Stimulated activated CD4-positive, alpha-beta T cell treated with anti-CD3 and anti-CD28 coated beads, Interleukin-2, amount 100 ng/mL, for 4 hours (primary cell): Measurements from ENCODE around the gene STH.
"Not testable (repeated sequence)": the region's sequence is repeated elsewhere in the genome, so short reads cannot be mapped to it uniquely, and the experiment has no call there.

ENCODE experiments used
- DNase-seq: peaks from one replicate; pipeline ENCODE4 v3.0.0-alpha.2; 2020; ENCODE audit warnings: low read depth

The STH gene

DNA sequence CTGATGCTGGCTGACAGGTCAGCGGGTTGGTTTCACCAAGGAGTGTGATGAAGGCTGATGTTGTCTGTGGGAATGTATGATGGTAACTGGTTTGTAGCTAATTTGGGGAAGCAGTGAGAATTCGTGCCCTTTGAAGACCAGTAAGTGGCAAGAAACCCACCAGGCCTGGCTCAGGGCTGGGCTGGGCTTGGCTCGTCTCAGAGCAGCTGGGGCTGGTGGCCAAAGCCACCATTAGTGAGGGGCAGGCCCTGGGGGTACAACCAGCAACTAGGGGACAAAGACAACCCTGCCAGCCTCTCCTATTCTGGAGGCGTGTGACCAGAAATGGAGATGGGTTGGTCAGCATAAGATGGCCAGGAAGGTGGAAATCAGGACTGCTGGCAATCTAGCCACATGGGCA is 13.0 kb upstream of the STH start:
- no peak for DNase-seq

DNA sequence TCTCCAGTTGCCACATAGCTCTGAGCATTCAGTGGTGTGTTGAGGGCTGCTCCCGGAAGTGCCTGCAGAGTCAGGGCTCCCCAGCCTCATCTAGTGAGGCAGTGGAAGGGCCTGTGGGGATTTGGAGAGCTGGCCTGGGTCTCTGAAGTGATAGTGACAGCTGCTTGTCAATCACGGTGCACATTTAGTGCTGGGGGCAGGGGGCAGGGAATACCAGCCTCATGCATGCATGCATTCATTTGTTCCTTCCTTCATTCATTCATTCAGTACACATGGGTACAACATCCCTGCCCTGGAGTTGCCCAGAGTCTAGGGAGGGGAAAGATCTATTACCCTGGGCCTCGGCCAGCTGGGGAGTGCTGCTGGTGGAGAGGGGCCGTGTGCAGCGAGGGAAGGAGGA is 11.3 kb upstream of the STH start:
- no peak for DNase-seq

DNA sequence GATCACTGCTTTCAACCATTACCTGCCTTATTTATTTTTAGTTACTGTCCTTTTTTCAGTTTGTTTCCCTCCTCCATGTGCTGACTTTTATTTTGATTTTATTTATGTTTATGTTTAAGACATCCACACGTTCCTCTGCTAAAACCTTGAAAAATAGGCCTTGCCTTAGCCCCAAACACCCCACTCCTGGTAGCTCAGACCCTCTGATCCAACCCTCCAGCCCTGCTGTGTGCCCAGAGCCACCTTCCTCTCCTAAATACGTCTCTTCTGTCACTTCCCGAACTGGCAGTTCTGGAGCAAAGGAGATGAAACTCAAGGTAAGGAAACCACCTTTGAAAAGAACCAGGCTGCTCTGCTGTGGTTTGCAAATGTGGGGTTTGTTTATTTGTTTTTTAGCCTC is 9.3 kb upstream of the STH start:
- no peak for DNase-seq

DNA sequence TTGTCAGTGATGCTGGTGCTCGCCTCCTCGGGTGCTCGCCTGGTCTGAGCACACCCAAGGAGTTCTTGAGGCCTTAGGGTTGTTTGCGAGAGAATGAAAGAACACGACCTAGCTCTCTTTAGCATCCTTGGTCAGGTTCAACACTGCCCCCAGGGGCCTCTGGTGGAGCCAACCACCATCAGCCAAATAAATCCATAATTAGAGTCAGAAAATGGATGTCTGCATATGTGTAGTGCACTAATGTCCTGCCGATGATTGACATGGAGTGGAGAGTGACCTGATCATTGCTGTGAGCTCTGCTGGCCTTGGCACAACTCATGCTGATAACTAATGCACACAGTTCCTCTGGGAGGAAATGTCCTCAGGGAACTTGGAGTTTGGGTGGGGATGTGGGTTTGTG is 8.2 kb upstream of the STH start:
- DNase-seq: no peak

DNA sequence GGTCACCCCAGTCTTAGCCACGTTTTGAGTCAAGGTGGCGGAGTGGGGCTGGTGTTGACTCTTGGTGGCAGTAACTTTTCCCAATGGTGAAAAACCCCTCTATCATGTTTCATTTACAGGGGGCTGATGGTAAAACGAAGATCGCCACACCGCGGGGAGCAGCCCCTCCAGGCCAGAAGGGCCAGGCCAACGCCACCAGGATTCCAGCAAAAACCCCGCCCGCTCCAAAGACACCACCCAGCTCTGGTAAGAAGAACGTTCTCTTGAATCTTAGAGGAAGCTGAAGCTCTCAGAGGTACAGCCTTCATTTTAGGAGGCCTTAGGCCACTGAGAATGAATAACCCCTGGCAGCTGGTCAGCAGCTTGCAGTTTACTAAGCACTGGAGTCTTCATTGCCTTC is 7.7 kb upstream of the STH start:
- DNase-seq: no peak

DNA sequence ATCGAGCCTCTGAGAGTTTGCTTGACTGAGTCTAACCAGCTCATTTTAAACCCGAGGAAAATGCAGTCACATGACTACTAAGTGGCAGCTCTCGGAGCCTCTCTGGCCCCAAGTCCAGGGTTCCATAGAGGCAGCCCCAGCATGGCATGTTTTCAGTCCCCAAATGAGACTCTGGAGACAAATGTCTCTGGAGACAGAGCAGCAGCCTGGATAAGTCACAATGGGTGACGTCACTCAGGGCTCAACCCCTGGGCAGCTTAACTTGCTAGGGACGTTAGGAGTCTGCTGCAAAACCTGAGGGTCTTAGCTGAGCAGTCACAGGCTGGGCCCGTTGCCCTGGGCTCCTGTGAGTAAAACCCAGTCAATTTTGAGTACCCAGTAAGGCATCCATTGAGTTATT is 6.9 kb upstream of the STH start:
- no peak for DNase-seq

DNA sequence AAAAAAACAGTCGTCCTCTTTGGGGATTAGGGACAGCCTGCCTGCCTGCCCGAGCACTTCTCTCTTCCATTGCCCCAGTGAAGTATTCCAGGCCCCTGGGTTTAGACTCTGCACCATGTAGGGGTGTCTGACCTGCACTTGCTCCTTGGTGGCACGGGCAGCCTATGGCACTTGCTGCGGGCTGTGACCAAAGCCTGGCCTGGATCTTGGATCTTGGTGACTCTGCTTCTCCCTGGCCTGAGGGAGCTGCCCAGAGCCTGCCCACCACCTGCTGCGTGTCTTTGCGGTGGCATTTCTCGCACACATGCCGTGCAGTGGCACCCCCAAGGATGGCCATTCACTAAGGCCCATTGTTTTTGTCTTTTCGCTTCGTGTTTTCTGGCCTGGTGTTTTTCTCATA is 6.1 kb upstream of the STH start:
- DNase-seq: no peak

DNA sequence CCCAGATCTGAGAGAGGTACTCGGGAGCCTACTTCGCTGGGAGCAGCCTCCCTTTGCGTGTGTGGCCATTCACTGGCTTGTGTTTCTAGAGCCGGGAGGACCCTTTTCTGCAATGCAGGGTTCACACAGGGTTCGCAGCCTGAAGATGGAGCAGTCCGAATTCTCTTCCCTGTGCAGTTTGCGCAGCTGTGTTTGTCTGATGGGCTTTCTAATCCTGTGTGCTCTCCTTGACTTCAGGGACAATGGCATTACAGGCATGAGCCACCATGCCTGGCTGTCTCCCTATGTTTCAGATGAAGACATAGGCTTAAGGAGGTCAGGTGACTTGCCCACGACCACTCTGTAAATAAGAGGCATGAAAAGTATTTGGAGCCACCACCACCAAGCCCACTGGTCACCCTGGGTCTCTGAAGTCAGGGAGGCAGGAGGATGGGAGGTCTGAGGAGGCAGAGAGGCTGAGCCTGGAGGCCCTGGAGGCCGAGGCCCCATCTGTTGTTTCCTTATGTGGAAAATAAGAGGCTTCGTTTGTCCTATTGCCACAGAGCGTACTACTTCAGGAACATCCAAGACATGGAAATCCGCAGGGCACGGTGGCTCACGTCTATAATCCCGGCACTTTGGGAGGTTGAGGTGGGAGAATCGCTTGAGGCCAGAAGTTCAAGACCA is 5.0 kb upstream of the STH start:
- DNase-seq: no peak

DNA sequence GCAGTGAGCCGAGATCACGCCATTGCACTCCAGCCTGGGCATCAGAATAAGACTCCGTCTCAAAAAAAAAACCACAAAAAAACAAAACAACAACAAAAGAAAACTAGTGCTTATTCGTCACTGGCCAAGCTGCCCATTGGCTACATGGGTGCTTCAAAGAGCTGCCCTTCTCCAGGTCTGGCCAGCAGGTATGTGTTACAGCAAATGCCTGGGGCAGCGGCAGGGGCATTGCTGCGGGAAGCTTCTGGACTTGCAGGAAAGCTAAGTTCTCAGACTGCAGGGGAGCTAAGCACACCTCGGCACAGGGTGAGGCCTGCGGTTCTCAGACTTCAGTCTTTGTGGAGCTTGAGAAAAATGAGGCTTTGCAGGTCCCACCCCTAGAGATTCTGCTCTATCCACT is 4.1 kb upstream of the STH start:
- DNase-seq: no peak

DNA sequence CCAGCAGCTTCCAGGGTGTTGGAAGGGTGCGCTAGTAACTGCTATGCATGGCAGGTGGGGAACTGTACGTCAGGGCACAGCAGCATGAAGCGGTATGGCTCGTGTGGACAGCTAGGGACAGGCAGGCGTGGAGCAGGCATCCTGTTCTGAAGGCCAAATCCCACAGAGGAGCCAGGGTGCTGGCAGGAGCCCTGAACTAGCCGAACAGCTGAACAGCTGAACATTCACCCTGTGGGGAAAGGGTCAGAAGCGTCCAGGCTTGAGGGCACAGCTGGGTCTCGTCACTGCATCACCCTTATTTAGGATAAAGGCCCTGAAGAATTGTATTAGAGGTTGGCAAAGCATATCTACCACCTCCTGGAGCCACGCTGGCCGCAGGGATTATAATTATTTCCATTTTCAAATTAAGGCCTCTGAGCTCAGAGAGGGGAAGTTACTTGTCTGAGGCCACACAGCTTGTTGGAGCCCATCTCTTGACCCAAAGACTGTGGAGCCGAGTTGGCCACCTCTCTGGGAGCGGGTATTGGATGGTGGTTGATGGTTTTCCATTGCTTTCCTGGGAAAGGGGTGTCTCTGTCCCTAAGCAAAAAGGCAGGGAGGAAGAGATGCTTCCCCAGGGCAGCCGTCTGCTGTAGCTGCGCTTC is 3.3 kb upstream of the STH start:
- DNase-seq: no peak

DNA sequence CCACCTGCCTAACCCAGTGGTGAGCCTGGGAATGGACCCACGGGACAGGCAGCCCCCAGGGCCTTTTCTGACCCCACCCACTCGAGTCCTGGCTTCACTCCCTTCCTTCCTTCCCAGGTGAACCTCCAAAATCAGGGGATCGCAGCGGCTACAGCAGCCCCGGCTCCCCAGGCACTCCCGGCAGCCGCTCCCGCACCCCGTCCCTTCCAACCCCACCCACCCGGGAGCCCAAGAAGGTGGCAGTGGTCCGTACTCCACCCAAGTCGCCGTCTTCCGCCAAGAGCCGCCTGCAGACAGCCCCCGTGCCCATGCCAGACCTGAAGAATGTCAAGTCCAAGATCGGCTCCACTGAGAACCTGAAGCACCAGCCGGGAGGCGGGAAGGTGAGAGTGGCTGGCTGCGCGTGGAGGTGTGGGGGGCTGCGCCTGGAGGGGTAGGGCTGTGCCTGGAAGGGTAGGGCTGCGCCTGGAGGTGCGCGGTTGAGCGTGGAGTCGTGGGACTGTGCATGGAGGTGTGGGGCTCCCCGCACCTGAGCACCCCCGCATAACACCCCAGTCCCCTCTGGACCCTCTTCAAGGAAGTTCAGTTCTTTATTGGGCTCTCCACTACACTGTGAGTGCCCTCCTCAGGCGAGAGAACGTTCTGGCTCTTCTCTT is 2.6 kb upstream of the STH start:
- DNase-seq: no peak

DNA sequence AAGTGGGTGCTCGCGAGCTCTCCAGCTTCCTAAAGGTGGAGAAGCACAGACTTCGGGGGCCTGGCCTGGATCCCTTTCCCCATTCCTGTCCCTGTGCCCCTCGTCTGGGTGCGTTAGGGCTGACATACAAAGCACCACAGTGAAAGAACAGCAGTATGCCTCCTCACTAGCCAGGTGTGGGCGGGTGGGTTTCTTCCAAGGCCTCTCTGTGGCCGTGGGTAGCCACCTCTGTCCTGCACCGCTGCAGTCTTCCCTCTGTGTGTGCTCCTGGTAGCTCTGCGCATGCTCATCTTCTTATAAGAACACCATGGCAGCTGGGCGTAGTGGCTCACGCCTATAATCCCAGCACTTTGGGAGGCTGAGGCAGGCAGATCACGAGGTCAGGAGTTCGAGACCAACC is 1.9 kb upstream of the STH start:
- DNase-seq: no peak

DNA sequence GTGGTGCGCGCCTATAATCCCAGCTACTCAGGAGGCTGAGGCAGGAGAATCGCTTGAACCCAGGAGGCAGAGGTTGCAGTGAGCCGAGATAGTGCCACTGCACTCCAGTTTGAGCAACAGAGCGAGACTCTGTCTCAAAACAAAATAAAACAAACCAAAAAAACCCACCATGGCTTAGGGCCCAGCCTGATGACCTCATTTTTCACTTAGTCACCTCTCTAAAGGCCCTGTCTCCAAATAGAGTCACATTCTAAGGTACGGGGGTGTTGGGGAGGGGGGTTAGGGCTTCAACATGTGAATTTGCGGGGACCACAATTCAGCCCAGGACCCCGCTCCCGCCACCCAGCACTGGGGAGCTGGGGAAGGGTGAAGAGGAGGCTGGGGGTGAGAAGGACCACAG is 1.4 kb upstream of the STH start:
- no peak for DNase-seq

DNA sequence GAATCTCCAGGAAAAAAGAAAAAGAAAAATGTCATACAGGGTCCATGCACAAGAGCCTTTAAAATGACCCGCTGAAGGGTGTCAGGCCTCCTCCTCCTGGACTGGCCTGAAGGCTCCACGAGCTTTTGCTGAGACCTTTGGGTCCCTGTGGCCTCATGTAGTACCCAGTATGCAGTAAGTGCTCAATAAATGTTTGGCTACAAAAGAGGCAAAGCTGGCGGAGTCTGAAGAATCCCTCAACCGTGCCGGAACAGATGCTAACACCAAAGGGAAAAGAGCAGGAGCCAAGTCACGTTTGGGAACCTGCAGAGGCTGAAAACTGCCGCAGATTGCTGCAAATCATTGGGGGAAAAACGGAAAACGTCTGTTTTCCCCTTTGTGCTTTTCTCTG is 845 bp downstream of the STH start:
- DNase-seq: no peak

DNA sequence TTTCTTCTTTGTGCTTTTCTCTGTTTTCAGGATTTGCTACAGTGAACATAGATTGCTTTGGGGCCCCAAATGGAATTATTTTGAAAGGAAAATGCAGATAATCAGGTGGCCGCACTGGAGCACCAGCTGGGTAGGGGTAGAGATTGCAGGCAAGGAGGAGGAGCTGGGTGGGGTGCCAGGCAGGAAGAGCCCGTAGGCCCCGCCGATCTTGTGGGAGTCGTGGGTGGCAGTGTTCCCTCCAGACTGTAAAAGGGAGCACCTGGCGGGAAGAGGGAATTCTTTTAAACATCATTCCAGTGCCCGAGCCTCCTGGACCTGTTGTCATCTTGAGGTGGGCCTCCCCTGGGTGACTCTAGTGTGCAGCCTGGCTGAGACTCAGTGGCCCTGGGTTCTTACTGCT is 1.2 kb downstream of the STH start:
- DNase-seq: no peak

DNA sequence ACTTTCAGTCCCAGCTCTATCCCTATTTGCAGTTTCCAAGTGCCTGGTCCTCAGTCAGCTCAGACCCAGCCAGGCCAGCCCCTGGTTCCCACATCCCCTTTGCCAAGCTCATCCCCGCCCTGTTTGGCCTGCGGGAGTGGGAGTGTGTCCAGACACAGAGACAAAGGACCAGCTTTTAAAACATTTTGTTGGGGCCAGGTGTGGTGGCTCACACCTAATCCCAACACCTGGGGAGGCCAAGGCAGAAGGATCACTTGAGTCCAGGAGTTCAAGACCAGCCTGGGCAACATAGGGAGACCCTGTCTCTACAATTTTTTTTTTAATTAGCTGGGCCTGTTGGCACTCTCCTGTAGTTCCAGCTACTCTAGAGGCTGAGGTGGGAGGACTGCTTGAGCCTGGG is 1.7 kb downstream of the STH start:
- no peak for DNase-seq

DNA sequence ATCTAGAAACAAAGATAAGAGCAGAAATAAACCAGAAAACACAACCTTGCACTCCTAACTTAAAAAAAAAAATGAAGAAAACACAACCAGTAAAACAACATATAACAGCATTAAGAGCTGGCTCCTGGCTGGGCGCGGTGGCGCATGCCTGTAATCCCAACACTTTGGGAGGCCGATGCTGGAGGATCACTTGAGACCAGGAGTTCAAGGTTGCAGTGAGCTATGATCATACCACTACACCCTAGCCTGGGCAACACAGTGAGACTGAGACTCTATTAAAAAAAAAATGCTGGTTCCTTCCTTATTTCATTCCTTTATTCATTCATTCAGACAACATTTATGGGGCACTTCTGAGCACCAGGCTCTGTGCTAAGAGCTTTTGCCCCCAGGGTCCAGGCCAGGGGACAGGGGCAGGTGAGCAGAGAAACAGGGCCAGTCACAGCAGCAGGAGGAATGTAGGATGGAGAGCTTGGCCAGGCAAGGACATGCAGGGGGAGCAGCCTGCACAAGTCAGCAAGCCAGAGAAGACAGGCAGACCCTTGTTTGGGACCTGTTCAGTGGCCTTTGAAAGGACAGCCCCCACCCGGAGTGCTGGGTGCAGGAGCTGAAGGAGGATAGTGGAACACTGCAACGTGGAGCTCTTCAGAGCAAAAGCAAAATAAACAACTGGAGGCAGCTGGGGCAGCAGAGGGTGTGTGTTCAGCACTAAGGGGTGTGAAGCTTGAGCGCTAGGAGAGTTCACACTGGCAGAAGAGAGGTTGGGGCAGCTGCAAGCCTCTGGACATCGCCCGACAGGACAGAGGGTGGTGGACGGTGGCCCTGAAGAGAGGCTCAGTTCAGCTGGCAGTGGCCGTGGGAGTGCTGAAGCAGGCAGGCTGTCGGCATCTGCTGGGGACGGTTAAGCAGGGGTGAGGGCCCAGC is 2.6 kb downstream of the STH start:
- no peak for DNase-seq

DNA sequence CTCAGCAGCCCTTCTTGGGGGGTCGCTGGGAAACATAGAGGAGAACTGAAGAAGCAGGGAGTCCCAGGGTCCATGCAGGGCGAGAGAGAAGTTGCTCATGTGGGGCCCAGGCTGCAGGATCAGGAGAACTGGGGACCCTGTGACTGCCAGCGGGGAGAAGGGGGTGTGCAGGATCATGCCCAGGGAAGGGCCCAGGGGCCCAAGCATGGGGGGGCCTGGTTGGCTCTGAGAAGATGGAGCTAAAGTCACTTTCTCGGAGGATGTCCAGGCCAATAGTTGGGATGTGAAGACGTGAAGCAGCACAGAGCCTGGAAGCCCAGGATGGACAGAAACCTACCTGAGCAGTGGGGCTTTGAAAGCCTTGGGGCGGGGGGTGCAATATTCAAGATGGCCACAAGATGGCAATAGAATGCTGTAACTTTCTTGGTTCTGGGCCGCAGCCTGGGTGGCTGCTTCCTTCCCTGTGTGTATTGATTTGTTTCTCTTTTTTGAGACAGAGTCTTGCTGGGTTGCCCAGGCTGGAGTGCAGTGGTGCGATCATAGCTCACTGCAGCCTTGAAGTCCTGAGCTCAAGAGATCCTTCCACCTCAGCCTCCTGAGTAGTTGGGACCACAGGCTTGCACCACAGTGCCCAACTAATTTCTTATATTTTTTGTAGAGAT is 3.4 kb downstream of the STH start:
- peak; percentile 59 for DNase-seq

DNA sequence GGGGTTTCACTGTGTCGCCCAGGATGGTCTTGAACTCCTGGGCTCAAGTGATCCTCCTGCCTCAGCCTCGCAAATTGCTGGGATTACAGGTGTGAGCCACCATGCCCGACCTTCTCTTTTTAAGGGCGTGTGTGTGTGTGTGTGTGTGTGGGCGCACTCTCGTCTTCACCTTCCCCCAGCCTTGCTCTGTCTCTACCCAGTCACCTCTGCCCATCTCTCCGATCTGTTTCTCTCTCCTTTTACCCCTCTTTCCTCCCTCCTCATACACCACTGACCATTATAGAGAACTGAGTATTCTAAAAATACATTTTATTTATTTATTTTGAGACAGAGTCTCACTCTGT is 3.9 kb downstream of the STH start:
- DNase-seq: no peak

DNA sequence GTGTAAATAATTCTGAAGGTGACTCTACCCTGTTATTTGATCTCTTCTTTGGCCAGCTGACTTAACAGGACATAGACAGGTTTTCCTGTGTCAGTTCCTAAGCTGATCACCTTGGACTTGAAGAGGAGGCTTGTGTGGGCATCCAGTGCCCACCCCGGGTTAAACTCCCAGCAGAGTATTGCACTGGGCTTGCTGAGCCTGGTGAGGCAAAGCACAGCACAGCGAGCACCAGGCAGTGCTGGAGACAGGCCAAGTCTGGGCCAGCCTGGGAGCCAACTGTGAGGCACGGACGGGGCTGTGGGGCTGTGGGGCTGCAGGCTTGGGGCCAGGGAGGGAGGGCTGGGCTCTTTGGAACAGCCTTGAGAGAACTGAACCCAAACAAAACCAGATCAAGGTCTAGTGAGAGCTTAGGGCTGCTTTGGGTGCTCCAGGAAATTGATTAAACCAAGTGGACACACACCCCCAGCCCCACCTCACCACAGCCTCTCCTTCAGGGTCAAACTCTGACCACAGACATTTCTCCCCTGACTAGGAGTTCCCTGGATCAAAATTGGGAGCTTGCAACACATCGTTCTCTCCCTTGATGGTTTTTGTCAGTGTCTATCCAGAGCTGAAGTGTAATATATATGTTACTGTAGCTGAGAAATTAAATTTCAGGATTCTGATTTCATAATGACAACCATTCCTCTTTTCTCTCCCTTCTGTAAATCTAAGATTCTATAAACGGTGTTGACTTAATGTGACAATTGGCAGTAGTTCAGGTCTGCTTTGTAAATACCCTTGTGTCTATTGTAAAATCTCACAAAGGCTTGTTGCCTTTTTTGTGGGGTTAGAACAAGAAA is 5.1 kb downstream of the STH start:
- no peak for DNase-seq

DNA sequence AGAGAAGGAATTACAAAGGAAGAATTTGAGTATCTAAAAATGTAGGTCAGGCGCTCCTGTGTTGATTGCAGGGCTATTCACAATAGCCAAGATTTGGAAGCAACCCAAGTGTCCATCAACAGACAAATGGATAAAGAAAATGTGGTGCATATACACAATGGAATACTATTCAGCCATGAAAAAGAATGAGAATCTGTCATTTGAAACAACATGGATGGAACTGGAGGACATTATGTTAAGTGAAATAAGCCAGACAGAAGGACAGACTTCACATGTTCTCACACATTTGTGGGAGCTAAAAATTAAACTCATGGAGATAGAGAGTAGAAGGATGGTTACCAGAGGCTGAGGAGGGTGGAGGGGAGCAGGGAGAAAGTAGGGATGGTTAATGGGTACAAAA is 7.0 kb downstream of the STH start:
- not testable (repeated sequence) for DNase-seq
